ENCODE measurements around the gene IGSF9B.

IGSF9B gene

DNA sequence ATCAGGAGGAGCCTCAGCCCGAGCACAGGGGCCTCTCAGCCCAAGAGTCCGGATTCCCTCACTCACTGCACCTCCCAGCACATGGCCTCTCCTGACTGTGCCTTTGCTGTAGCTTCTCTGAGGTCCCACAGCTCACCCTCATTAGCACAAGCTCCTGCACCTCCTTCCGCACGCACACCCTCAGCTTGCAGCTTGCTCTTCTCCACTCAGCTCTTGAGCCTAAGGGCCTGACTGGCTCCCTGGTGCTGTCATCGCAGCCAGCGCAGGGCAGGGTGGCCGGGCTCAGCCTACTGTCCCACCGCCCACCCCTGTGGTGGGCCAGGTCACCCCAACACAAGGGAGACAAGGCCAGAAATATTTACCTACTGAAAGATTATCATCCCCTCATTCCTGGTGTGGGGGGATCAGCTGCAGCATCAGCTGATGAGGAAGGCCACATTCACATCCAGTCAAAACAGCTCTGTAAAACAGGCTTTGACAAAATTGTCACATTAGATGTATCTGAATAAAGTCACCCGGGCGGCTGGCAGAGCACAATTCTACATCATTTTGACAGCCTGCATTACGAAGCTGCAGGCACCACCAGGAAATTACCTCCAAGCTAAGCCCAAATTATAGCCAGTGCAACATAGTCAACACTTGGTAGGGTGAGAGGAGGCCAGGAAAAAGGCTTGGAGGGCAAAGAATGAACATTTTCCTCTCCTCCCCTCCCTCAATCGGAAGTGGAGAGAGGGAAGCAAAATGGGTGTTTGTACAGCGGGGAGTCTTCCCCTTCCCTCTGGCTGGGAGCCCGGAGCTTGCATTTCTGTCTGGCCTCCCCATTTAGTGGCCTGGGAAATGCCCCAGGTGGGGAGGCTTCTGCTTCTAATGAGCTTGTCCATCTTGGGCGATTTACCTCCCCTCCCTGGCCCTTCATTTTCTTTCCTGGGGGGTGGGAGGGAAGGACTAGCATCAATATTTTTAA, 29.5 kb upstream of the IGSF9B start:
- no peak for DNase-seq (ENCODE audit: low read depth)

GRCh38 chr11:133984828-133985227, 28.1 kb upstream of the IGSF9B start:
- DNase-seq (ENCODE audit: low read depth) = no peak

DNA sequence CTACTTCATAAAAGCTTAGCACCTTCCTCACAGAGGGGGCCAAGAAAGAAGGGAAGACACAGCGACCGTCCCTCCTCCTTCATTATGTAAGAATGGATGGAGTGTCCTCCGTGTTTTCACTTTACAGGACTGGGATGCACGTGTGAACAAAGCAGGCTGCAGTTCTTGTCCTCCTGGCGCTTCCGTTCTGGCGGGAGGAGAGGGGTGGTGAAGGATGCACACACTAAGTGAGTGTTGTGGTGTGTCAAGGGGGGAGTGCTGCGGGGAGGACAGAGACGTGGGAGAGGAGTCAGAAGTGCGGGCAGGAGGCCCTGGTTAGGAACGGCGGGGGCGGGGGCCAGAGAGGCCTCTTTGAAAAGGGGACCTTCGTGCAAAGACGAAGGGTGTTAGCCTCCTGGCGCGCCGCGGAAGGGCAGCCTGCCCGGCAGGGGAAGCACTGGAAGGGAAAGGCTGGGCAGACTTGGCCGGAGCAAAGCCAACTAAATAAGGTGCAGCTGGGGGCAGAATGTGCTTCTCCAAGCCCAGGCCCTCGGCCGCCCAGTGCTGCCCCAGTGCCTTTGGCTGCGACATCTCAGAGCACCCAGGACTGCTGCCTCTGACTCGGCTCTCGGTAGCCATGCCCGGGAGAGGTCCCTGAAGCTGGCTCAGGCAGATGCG, 27.0 kb upstream of the IGSF9B start:
- DNase-seq (ENCODE audit: low read depth) = no peak

DNA sequence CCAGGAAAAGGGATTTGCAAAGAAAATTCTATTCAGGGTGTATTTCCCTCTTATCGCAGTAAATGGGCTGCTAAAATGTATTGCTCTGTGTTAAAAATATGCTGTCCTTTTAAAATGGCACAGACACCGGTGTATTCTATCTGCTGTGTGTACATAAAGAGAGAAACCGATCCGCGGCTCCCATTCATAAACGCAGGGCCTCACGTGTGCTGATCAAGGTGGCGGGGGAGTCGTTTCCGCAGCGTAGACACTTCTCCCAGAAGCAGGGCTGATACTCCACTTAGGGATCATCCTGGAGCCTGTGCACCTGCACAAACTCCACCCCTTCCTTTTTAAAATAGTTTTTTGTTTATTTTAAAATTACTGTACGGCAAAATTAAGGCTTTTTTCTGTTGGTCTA, 26.1 kb upstream of the IGSF9B start:
- DNase-seq (ENCODE audit: low read depth) = no peak

- DNase-seq (ENCODE audit: low read depth) = no peak
Measured at GRCh38 chr11:133982151-133982550, 25.4 kb upstream of the IGSF9B start.

DNA sequence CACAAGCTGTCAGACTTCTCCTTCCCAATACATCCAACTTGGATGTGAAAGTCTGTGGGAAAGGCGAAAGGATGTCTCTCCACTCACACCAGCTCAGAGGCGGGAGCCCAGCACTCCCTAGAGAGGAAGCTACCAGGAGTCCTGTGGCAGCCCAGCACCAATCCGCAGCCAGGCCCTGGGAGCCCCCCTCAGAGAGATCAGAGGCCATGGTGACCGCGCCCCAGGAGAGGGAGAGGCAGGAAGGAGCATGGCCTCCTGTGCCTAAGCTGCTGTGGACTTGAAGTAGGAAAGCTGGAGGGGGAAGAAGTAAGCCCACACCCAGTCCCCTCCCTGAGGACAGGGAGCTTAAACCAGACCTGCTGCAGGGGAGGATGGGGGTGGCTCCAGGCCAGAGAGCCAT, 24.4 kb upstream of the IGSF9B start:
- no peak for DNase-seq (ENCODE audit: low read depth)

DNA sequence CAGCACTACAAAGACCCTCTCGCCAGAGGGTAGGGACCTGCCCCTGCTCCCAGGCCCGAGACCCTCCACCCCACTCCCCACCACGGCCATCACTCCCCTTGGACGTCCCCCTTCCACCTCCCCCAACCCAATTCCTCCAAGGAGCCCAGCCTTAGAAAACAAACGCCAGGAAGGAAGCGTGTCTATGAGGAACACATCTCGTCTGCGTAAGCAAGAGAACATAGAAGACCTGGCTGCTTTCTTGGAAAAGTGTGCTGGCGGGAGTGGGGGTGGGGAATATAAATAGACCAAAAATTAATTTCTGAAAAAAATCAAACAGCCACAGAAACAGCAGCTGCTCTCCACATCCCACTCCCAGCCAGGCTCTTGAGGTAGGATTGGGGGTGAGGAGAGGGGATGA, 23.9 kb upstream of the IGSF9B start:
- DNase-seq (ENCODE audit: low read depth) = no peak

GRCh38 chr11:133978794-133979193, 22.0 kb upstream of the IGSF9B start:
- no peak for DNase-seq (ENCODE audit: low read depth)

GRCh38 chr11:133977067-133977677, 20.4 kb upstream of the IGSF9B start:
- no peak for DNase-seq (ENCODE audit: low read depth)

GRCh38 chr11:133975488-133975849, 18.7 kb upstream of the IGSF9B start:
- DNase-seq (ENCODE audit: low read depth) = no peak

DNA sequence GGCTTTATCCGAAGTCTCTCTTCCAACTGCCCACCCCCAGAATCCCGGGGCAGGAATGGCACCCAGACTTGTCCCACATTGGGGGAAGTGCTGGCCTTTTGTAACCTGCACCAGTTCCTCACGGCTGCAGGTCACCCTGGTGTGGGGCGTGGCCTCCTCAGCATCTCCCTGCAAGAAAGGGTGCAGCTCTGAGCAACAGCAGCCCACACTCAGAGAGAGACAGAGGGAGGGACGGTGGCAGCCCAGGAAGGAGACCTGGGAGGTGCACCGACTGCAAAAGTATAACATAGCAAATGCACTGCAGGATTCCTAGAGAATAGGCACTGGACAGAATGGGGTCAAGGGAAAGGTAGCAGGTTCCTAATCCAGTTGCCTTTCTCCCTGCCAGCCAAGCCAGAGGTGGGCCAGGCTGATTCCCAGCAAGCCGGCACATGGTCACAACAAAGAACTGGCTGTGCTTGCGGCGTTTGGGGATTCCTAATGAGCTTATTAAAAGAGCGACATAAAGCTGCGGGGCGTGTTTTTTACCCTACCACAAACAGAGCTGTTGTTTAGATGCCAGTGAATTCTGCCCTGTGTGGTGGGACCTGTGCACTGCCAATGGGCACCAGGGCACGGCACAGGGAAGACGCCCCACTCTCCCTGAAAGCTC, 18.2 kb upstream of the IGSF9B start:
- DNase-seq (ENCODE audit: low read depth) = no peak

GRCh38 chr11:133971881-133972280, 15.1 kb upstream of the IGSF9B start:
- no peak for DNase-seq (ENCODE audit: low read depth)

GRCh38 chr11:133969112-133969511, 12.3 kb upstream of the IGSF9B start:
- DNase-seq (ENCODE audit: low read depth) = no peak

- DNase-seq (ENCODE audit: low read depth) = no peak
Measured at GRCh38 chr11:133968300-133968699, 11.5 kb upstream of the IGSF9B start.

DNA sequence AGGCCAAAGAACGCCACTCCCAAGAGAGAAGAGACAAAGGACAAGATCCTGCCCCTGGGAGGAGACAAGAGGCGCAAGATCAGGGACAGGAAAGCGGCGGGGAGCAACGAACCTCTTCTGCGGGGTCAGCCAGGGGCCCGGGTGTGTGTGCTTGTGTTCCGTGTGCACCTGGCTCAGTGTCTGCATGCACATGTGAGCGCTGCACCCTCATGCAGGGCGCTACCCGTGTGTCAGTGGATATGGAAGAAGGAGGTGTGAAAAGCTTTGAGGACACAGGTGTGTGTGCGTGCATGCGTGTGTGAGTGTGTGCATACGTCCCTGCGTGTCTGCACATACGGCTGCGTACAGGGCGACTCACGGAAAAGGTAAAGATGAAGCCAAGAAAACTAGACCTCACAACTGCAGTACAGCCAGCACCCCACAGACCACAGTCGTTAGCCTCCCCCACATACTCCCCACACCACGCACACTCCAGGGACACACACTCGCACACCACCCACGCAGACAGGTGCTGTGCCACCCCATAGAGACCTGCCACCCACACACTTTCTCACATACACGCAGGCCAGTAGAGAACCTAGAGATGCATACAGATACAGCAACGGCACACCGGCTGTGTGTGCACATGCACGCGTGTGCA, 11.0 kb upstream of the IGSF9B start:
- no peak for DNase-seq (ENCODE audit: low read depth)

DNA sequence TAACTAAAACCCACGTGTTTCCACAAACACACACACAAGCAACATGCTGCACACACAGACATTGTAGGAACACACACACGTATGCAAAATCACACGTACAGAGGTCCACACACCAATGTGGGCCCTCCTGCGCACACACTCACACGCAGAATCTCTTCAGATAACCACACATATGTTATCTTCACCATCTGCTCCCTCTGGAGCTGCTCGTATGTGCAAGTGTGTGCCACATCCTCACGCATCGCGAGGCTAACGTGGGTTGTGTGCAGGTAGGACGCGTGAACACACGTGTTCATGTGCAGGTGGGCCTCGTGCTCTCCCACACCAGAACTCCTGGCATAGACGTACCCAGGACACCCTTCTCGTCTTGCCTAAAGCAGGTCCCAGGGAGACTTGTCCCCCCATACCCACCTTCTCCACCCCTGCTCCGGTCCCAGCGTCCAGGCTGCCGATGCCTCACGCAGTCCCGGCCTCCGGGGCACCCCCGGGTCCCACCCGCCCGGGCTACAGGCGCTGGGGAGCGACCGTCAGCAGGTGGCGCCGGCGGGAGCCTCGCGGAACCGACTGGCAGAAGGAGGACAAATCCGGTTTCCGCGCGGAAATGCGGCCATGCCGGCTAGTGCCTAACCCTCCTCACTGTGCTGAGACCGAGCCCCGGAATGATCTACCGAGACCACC, 10.3 kb upstream of the IGSF9B start:
- no peak for DNase-seq (ENCODE audit: low read depth)

DNA sequence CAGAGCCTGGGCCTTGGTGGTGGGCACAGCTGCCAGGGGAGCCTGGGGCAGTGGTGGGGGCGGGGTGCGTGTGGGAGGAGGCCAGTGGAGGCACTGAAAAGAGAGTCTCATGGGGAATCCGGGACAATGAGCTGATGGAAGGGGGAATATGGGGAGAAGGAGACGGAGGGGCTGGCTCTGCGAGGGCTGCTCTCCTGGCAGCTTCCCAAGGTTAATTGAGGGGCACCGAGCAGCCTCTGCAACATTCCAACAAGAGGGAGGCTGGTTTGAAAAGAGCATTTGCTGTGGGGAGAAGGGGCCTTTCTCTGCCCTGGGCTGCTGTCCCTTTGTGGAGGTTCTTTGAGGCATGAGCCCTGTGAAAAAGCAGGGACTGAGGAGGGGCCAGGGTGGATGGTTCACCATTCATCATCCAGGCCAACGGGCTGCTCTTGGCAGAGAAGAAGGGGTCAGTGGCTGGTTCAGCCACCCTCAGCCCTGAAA, 9.4 kb upstream of the IGSF9B start:
- no peak for DNase-seq (ENCODE audit: low read depth)

DNA sequence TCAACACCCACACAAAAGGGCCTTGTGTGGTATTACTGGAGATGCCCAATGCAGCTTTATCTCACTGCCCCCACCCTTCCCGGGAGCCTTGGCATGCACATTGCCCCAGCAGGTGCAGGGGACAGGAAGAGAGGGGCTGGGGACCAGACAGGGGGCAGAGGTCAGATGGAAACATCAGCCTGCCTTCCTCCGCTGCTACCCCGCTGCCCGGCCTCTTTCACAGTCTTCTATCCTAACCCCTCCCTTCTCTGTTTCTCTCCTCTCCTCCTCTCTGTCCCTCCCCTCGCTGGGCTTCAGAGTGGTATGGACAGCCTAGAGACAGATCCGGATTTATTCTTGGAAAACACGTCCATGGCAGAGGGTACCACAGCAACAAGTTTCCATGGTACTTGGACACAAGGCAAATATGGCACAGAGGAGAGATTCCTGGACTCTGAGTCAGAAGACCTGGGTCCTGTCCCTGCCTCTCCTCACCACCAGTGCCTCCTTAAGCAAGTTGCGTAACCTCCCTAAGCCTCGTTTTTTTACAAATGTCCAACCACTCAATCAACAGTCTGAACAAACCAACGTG, 8.3 kb upstream of the IGSF9B start:
- DNase-seq (ENCODE audit: low read depth) = no peak

DNA sequence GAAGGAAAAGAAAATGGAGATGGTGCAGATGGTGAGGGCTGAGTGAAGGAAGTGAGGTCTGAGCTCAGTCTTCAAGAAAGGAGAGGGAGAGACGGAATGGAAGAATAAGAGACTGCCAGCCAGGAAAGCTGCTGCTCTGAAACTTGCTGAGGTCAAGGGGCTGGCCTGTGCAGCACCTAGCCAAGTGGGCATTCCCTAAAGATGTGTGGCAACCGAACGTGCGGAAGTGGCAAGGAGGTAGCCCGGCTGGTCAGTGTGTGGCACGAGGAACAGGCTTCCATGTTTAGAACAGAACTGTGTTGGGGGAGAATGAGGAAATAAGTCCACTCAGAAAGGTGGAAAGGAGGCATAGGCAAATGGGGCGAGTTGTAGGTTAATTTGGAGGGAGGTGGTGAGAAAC, 7.6 kb upstream of the IGSF9B start:
- DNase-seq (ENCODE audit: low read depth) = no peak

DNA sequence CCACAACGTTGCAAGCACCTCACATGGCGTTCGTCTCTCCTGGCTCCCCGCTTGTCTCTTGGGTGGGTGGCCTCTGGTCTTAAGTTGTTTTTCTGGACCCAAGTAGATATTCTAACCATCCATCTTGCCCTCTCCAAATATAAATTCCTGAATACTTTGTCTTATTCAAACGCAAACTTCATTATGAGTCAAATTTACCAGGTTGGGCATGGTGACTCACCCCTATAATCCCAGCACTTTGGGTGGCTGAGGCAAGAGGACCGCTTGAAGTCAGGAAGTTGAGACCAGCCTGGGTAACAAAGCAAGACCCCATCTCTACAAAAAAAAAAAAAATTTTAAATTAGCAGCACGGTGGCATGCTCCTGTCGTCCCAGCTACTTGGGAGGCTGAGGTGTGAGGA, 5.1 kb upstream of the IGSF9B start:
- no peak for DNase-seq (ENCODE audit: low read depth)

GRCh38 chr11:133957900-133958299, 1.1 kb upstream of the IGSF9B start:
- no peak for DNase-seq (ENCODE audit: low read depth)
